ENCODE results near the gene THSD4. TPM values are rescaled to one million over a fixed set of nuclear protein-coding genes. Genes with fewer than 3 reads are reported as not detected.
"Not testable (repeated sequence)": the region's sequence is repeated elsewhere in the genome, so short reads cannot be mapped to it uniquely, and the experiment has no call there.

The THSD4 gene
- total RNA-seq, 2 experiments from 2014 or later = not detected

DNA sequence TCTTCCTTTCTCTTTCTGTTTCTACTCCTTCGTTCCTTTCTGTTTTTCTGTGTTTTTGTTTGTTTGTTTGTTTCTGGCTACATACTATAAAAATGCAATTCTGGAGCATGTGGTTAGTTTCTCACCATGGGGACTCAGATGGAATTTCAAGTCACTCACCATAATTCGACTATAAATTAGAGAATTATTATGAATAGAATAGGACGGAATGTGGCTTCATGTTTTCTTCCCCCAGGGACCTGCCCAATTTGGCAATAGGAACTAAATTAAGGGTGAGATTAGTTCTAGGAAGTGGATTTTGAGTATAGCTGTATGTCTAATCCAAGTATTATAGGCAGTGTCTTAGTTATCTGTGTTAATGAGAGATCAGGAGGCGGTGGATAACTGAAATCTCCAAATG lies 96.9 kb downstream of the THSD4 start:
- Histone ChIP-seq H3K9me3 (ENCODE audit: low read length) (no peaks in the 10 kb centered on the region), H4K20me1 (ENCODE audit: insufficient read depth, low read length) (no peaks in the 10 kb centered on the region), H2AFZ (ENCODE audit: low read length) (no peak overlapping the region), H3K4me1 (ENCODE audit: insufficient read depth, low read length, poor library complexity, severe bottlenecking) (no peaks in the 10 kb centered on the region), H3K27ac (ENCODE audit: low read depth, low read length, poor library complexity, severe bottlenecking) (no peak overlapping the region), H3K4me3 (ENCODE audit: low read depth, low read length, poor library complexity, severe bottlenecking) (no peak overlapping the region), H3K4me2 (ENCODE audit: low read length) (no peak overlapping the region), H3K79me2 (ENCODE audit: insufficient read depth, low read depth, low read length) (no peaks in the 10 kb centered on the region), H3K9me2 (ENCODE audit: insufficient read depth, low read length) (no peaks in the 10 kb centered on the region), H3K36me3 (ENCODE audit: insufficient read depth, low read length) (no peaks in the 10 kb centered on the region)
- BruUV-seq (replicated peaks) = no TSS peak
- ChIA-PET CTCF (ENCODE audit: unreplicated experiment) (no interaction called here), POLR2A (no interaction called here)
- DNase-seq (ENCODE audit: low spot score) = no peak
- TF ChIP-seq EZH2phosphoT487 (IDR thresholded peaks at IDR 0.05; ENCODE audit: borderline replicate concordance, low read depth, low read length) = no peak
- TF ChIP-seq, protein P1, sequence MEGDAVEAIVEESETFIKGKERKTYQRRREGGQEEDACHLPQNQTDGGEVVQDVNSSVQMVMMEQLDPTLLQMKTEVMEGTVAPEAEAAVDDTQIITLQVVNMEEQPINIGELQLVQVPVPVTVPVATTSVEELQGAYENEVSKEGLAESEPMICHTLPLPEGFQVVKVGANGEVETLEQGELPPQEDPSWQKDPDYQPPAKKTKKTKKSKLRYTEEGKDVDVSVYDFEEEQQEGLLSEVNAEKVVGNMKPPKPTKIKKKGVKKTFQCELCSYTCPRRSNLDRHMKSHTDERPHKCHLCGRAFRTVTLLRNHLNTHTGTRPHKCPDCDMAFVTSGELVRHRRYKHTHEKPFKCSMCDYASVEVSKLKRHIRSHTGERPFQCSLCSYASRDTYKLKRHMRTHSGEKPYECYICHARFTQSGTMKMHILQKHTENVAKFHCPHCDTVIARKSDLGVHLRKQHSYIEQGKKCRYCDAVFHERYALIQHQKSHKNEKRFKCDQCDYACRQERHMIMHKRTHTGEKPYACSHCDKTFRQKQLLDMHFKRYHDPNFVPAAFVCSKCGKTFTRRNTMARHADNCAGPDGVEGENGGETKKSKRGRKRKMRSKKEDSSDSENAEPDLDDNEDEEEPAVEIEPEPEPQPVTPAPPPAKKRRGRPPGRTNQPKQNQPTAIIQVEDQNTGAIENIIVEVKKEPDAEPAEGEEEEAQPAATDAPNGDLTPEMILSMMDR (conservative IDR thresholded peaks at IDR 0.05; ENCODE audit: low read length) = no peak
- intact Hi-C loops (cut with micrococcal nuclease; ENCODE audit: unreplicated experiment) = no loop called here

DNA sequence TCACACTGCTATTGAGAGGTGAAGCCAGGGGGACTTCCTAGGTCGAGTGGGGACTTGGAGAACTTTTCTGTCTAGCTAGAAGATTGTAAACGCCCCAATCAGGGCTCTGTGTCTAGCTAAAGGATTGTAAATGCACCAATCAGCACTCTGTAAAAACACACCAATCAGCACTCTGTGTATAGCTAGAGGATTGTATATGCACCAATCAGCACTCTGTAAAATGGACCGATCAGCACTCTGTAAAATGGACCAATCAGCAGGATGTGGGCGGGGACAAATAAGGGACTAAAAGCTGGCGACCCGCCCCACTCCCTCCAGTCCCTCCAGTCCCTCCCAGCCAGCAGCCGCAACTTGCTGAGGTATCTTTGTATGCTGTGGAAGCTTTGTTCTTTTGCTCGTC lies 98.7 kb downstream of the THSD4 start:
- H3K27ac ChIP-seq (ENCODE audit: low read depth, low read length, poor library complexity, severe bottlenecking); H3K4me2 ChIP-seq (ENCODE audit: low read length); H3K9me2 ChIP-seq (ENCODE audit: insufficient read depth, low read length); H3K4me3 ChIP-seq (ENCODE audit: low read depth, low read length, poor library complexity, severe bottlenecking); intact Hi-C loops (cut with micrococcal nuclease; ENCODE audit: unreplicated experiment); H2AFZ ChIP-seq (ENCODE audit: low read length); DNase-seq (ENCODE audit: low spot score); H3K36me3 ChIP-seq (ENCODE audit: insufficient read depth, low read length); CTCF ChIA-PET (ENCODE audit: unreplicated experiment); BruUV-seq (replicated peaks); H4K20me1 ChIP-seq (ENCODE audit: insufficient read depth, low read length); H3K9me3 ChIP-seq (ENCODE audit: low read length); H3K79me2 ChIP-seq (ENCODE audit: insufficient read depth, low read depth, low read length); H3K4me1 ChIP-seq (ENCODE audit: insufficient read depth, low read length, poor library complexity, severe bottlenecking): not testable (repeated sequence)
- POLR2A ChIA-PET = interaction anchor here (0.6 kb wide), 2 partner anchors 10 to 371 kb away, joined by 3 read pairs; no protein-coding TSS in a partner anchor

DNA sequence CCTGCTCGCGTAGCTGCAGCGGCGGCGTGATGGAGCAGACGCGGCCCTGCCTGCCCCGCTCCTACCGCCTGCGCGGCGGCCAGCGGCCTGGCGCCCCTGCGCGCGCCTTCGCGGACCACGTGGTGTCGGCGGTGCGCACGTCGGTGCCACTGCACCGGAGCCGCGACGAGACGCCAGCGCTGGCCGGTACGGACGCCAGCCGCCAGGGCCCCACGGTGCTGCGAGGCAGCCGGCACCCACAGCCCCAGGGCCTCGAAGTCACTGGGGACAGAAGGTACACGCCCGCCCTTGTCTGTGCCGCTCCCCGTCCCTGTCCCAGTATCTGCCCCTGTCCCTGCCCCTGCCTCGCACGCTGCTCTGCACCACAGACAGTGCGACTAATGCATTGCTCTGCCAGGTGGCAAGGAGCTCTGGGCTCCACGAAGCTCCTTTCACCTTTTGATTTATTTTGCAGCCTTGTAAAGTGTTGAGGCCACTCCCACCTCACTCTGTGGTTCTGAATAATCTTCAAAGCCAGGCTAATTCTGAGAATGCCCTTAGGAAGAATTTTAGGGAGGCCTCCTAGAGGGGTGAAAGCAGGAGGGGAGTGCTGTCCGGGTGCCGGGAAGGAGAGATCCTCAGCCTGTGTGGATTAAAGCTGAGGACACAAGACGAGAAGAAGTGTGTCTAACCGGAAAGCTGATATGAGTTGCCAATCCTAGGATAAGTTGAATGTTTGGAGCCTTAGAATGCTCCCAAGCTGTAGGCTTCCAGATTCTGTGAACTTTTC lies 100.0 kb downstream of the THSD4 start:
- ChIA-PET POLR2A (no interaction called here), CTCF (ENCODE audit: unreplicated experiment) (no interaction called here)
- Histone ChIP-seq H3K9me3 (ENCODE audit: low read length) (no peaks in the 10 kb centered on the region), H4K20me1 (ENCODE audit: insufficient read depth, low read length) (no peaks in the 10 kb centered on the region), H2AFZ (ENCODE audit: low read length) (no peak overlapping the region), H3K9me2 (ENCODE audit: insufficient read depth, low read length) (no peaks in the 10 kb centered on the region), H3K27ac (ENCODE audit: low read depth, low read length, poor library complexity, severe bottlenecking) (no peak overlapping the region), H3K4me1 (ENCODE audit: insufficient read depth, low read length, poor library complexity, severe bottlenecking) (no peaks in the 10 kb centered on the region), H3K36me3 (ENCODE audit: insufficient read depth, low read length) (no peaks in the 10 kb centered on the region), H3K4me3 (ENCODE audit: low read depth, low read length, poor library complexity, severe bottlenecking) (no peak overlapping the region), H3K4me2 (ENCODE audit: low read length) (no peak overlapping the region), H3K79me2 (ENCODE audit: insufficient read depth, low read depth, low read length) (no peaks in the 10 kb centered on the region)
- BruUV-seq (replicated peaks) = no TSS peak
- intact Hi-C loops (cut with micrococcal nuclease; ENCODE audit: unreplicated experiment) = no loop called here
- TF ChIP-seq, protein P1 (conservative IDR thresholded peaks at IDR 0.05; ENCODE audit: low read length) = no peak
- no peak for TF ChIP-seq EZH2phosphoT487 (IDR thresholded peaks at IDR 0.05; ENCODE audit: borderline replicate concordance, low read depth, low read length)
- DNase-seq (ENCODE audit: low spot score) = no peak
